Chondrocyte (in vitro differentiated cells): ENCODE data around the gene TRIM7. TPM values are rescaled to one million over a fixed set of nuclear protein-coding genes. Genes with fewer than 3 reads are reported as not detected.

Source experiments
- DNase-seq: peaks from one replicate; pipeline ENCODE4 v3.0.0; 2021; ENCODE audit warnings: mixed read lengths, low spot score
- H3K27ac Mint-ChIP-seq: one replicate; pipeline ENCODE4 v1.8.0; 2021; ENCODE audit warnings: mild to moderate bottlenecking, moderate library complexity, mixed read lengths; ENCODE audit not compliant: unreplicated experiment
- H3K27me3 Mint-ChIP-seq: 2 replicates; pipeline ENCODE4 v1.8.0; 2021; ENCODE audit warnings: low read depth, mixed read lengths
- H3K36me3 Mint-ChIP-seq: 2 replicates; pipeline ENCODE4 v1.8.0; 2021; ENCODE audit warnings: low read depth, mixed read lengths
- H3K4me1 Mint-ChIP-seq: 2 replicates; pipeline ENCODE4 v1.8.0; 2021; ENCODE audit warnings: low read depth, mild to moderate bottlenecking, mixed read lengths
- H3K4me3 Mint-ChIP-seq: one replicate; pipeline ENCODE4 v1.8.0; 2021; ENCODE audit warnings: mild to moderate bottlenecking, moderate library complexity, mixed read lengths; ENCODE audit not compliant: unreplicated experiment
- H3K9me3 Mint-ChIP-seq: 2 replicates; pipeline ENCODE4 v1.8.0; 2021; ENCODE audit warnings: low read depth, mixed read lengths
- total RNA-seq: library from RNA; stranded (reverse); gene quantifications from 3 replicates; pipeline ENCODE4 v1.2.1, GENCODE V29; 2021
- TF ChIP-seq, protein P1 (sequence below): fragments of 200-600 bp; sonication (generic); IDR thresholded peaks from 2 replicates; pipeline ENCODE4 v1.5.0; 2021; ENCODE audit warnings: antibody characterized with exemption, mild to moderate bottlenecking, moderate library complexity

The TRIM7 gene
- total RNA-seq, 1 donor from 2014 or later, result 5.7 TPM

DNA sequence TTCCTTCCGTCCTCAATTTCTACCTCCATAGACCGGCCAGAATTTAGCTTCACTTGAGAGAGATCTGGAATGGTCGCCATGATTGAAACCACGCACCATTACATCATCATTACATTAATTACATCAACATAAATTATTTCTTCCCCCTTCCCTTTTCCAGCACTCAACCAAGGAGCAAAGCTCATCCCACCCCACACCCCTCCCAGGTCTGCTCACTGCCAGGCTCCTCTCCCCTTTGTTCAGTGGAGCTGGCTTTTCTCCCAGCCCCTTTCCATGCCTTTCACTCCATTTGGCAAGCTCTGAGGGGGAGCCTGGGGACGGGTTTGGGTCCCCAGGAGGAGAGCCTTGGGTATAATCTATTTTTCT, 30.3 kb upstream of the TRIM7 start:
- TF ChIP-seq, protein P1, sequence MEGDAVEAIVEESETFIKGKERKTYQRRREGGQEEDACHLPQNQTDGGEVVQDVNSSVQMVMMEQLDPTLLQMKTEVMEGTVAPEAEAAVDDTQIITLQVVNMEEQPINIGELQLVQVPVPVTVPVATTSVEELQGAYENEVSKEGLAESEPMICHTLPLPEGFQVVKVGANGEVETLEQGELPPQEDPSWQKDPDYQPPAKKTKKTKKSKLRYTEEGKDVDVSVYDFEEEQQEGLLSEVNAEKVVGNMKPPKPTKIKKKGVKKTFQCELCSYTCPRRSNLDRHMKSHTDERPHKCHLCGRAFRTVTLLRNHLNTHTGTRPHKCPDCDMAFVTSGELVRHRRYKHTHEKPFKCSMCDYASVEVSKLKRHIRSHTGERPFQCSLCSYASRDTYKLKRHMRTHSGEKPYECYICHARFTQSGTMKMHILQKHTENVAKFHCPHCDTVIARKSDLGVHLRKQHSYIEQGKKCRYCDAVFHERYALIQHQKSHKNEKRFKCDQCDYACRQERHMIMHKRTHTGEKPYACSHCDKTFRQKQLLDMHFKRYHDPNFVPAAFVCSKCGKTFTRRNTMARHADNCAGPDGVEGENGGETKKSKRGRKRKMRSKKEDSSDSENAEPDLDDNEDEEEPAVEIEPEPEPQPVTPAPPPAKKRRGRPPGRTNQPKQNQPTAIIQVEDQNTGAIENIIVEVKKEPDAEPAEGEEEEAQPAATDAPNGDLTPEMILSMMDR, result no peak
- Mint-ChIP-seq H3K36me3 (peaks cover 40% of the 10 kb centered on the region), H3K4me3 (no peak overlapping the region), H3K27me3 (no peaks in the 10 kb centered on the region), H3K4me1 (peaks cover 17% of the 10 kb centered on the region), H3K27ac (peak overlapping the region; percentile 70), H3K9me3 (no peaks in the 10 kb centered on the region)
- no peak for DNase-seq

DNA sequence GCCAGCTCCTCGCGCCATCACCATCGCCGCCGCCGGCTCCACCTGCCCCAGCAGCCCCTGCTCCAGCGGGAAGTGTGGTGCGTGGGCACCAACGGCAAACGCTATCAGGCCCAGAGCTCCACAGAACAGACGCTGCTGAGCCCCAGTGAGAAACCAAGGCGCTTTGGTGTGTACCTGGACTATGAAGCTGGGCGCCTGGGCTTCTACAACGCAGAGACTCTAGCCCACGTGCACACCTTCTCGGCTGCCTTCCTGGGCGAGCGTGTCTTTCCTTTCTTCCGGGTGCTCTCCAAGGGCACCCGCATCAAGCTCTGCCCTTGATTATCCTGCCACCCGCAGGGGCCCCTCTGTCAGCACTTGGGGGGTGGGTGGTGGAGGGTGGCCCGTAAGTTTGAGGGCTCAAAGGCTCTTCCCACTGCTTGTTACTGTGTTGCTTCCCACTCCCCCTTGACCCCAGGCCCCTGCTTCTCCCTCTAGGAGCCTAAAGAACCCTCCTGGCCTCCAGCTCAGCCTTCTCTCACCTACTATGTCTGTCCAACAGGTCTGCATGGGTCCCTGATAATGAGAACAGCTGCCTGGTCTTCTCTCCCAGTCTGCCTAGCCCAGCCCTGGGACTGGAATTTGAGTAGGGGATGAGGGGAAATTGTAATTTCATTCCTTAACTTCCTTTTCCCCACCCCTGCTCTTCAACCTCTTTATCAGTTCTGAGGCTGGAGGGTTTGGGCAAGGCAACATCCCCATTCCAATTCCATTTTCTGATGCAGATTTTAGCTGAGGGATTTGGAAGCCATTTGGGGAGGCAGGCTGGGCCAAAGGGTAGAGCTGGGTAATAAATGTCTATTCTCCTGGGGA, 29.7 kb upstream of the TRIM7 start:
- TF ChIP-seq, protein P1, result no peak
- no peak overlapping the region for H3K4me3 Mint-ChIP-seq
- peaks cover 17% of the 10 kb centered on the region for H3K4me1 Mint-ChIP-seq
- H3K27me3 Mint-ChIP-seq, result no peaks in the 10 kb centered on the region
- no peaks in the 10 kb centered on the region for H3K9me3 Mint-ChIP-seq
- H3K27ac Mint-ChIP-seq, result peak overlapping the region; percentile 77
- peaks cover 40% of the 10 kb centered on the region for H3K36me3 Mint-ChIP-seq
- DNase-seq, result no peak

DNA sequence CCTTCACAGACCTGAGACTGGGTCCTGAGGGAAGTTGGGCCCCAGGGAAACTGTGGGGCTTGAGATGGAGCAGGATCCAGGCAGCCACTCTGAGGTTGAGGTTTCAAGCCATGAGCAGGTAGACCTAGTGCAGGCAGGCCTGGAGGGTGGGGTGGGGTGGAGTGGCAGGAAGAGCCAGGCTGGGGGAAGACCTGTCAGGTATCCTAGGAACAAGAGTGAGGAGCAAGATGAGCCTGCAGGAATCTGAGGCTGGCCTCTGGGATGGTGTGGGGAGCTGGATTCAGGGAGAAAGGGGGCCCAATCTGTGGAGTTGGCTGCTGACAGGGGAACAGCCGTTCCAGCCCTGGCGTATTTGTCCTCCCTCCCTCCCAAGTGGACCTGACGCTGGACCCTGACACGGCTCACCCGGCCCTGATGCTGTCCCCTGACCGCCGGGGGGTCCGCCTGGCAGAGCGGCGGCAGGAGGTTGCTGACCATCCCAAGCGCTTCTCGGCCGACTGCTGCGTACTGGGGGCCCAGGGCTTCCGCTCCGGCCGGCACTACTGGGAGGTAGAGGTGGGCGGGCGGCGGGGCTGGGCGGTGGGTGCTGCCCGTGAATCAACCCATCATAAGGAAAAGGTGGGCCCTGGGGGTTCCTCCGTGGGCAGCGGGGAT, 28.9 kb upstream of the TRIM7 start:
- TF ChIP-seq, protein P1, result no peak
- Mint-ChIP-seq H3K36me3 (peaks cover 36% of the 10 kb centered on the region), H3K4me1 (peaks cover 11% of the 10 kb centered on the region), H3K27me3 (no peaks in the 10 kb centered on the region), H3K27ac (no peak overlapping the region), H3K4me3 (no peak overlapping the region), H3K9me3 (no peaks in the 10 kb centered on the region)
- DNase-seq, result no peak

DNA sequence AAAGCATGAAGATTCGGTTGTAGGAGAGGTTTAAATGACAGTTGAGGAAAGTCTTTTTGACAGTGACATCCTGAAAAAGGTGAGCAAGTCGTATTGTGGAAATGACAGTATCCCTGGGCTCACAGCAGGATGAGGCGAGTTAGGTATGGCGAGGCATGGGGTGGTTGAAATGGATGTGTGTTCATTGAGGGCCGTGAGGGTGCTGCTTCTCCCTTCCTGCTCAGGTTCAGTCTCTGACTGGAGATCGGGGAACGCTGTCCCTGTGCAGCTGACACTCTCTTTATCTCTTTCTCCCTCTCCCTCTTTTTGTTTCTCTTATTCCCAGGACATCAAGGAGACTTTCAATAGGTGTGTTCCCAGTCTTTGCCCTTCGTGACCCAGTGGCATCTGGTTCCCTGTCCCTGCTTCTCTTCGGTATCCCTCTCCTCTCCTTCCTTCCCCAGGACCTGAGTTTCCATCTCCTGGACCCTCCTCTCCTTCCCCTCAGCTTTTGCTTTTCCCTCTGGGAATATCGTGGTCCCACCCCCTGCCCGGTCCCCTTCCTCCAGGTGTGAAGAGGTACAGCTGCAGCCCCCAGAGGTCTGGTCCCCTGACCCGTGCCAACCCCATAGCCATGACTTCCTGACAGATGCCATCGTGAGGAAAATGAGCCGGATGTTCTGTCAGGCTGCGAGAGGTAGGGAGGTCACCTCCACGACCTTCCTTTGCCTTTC, 28.2 kb upstream of the TRIM7 start:
- H3K4me1 Mint-ChIP-seq, result peaks cover 8% of the 10 kb centered on the region
- H3K27me3 Mint-ChIP-seq, result no peaks in the 10 kb centered on the region
- peak overlapping the region; percentile 4 for H3K27ac Mint-ChIP-seq
- H3K4me3 Mint-ChIP-seq, result no peak overlapping the region
- no peak for DNase-seq
- H3K9me3 Mint-ChIP-seq, result no peaks in the 10 kb centered on the region
- peaks cover 32% of the 10 kb centered on the region for H3K36me3 Mint-ChIP-seq
- TF ChIP-seq, protein P1, result no peak

DNA sequence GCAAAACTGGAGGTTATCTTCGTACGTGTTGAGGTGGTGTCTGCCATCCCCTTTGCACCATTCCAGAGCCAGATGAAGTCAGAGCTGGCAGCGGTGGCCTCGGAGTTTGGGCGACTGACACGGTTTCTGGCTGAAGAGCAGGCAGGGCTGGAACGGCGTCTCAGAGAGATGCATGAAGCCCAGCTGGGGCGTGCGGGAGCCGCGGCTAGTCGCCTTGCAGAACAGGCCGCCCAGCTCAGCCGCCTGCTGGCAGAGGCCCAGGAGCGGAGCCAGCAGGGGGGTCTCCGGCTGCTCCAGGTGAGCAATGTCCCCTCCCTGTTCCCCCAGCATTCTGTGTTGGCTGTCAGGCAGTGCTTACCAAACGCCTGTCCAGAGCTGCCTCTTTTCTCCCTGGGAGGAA, 27.6 kb upstream of the TRIM7 start:
- no peak for DNase-seq
- TF ChIP-seq, protein P1, result no peak
- no peak overlapping the region for H3K27ac Mint-ChIP-seq
- peaks cover 2% of the 10 kb centered on the region for H3K4me1 Mint-ChIP-seq
- H3K9me3 Mint-ChIP-seq, result no peaks in the 10 kb centered on the region
- peaks cover 26% of the 10 kb centered on the region for H3K36me3 Mint-ChIP-seq
- no peak overlapping the region for H3K4me3 Mint-ChIP-seq
- H3K27me3 Mint-ChIP-seq, result no peaks in the 10 kb centered on the region
